GM23338 (cell line): ENCODE measurements around the gene CD1C. TPM values are rescaled to one million over a fixed set of nuclear protein-coding genes. Genes with fewer than 3 reads are reported as not detected.

ENCODE experiments used
- ATAC-seq: fragments of 200-7000 bp; cut with Tn5 transposase; 3 replicates; pipeline ENCODE4 v1.9.1; 2020
- DNase-seq: peaks from one replicate; pipeline ENCODE4 v3.0.0-alpha.2; 2015; ENCODE audit warnings: low spot score
- H2AFZ ChIP-seq: fragments of 200-600 bp; sonication (generic); 2 replicates; pipeline ENCODE4 v1.8.0; 2016; ENCODE audit warnings: antibody characterized with exemption, mild to moderate bottlenecking, moderate library complexity
- H3F3A ChIP-seq: fragments of 200-600 bp; sonication (generic); replicated peaks from 2 replicates; pipeline ENCODE4 v1.8.0; 2017; ENCODE audit warnings: antibody characterized with exemption, mixed run types, low read depth
- H3K27ac ChIP-seq: fragments of 200-600 bp; sonication (generic); 2 replicates; pipeline ENCODE4 v1.6.1; 2016; ENCODE audit warnings: low read depth
- H3K27me3 ChIP-seq: fragments of 200-600 bp; sonication (generic); 2 replicates; pipeline ENCODE4 v1.8.0; 2016; ENCODE audit warnings: mild to moderate bottlenecking, mixed run types, moderate library complexity; ENCODE audit not compliant: insufficient read depth
- H3K36me3 ChIP-seq: fragments of 200-600 bp; sonication (generic); 2 replicates; pipeline ENCODE4 v1.8.0; 2016; ENCODE audit warnings: mild to moderate bottlenecking; ENCODE audit not compliant: insufficient read depth
- H3K4me1 ChIP-seq: fragments of 200-600 bp; sonication (generic); 2 replicates; pipeline ENCODE4 v1.8.0; 2016; ENCODE audit warnings: mild to moderate bottlenecking, moderate library complexity; ENCODE audit not compliant: insufficient read depth
- H3K4me2 ChIP-seq: fragments of 200-600 bp; sonication (generic); 2 replicates; pipeline ENCODE4 v1.7.1; 2017; ENCODE audit warnings: mixed run types
- H3K4me3 ChIP-seq: fragments of 200-600 bp; sonication (generic); 2 replicates; pipeline ENCODE4 v1.6.1; 2016; ENCODE audit warnings: mixed run types
- H3K79me2 ChIP-seq: fragments of 200-600 bp; sonication (generic); replicated peaks from 2 replicates; pipeline ENCODE4 v1.8.0; 2017; ENCODE audit warnings: mild to moderate bottlenecking; ENCODE audit not compliant: insufficient read depth
- H3K9me2 ChIP-seq: fragments of 200-600 bp; sonication (generic); 2 replicates; pipeline ENCODE4 v1.8.0; 2017; ENCODE audit not compliant: insufficient read depth
- H4K20me1 ChIP-seq: fragments of 200-600 bp; sonication (generic); replicated peaks from 2 replicates; pipeline ENCODE4 v1.8.0; 2017; ENCODE audit warnings: mild to moderate bottlenecking; ENCODE audit not compliant: insufficient read depth
- H3K27ac Mint-ChIP-seq: 2 replicates; pipeline ENCODE4 v1.8.0; 2020; ENCODE audit warnings: inconsistent platforms, mild to moderate bottlenecking, moderate library complexity, mixed read lengths
- H3K27me3 Mint-ChIP-seq: 3 replicates; pipeline ENCODE4 v1.8.0; 2022; ENCODE audit warnings: low read depth, mild to moderate bottlenecking, moderate library complexity, mixed read lengths, inconsistent platforms; ENCODE audit not compliant: insufficient read depth, poor library complexity
- H3K36me3 Mint-ChIP-seq: 3 replicates; pipeline ENCODE4 v1.8.0; 2021; ENCODE audit warnings: low read depth, mild to moderate bottlenecking, inconsistent platforms, moderate library complexity, mixed read lengths
- H3K4me1 Mint-ChIP-seq: 3 replicates; pipeline ENCODE4 v1.8.0; 2020; ENCODE audit warnings: mild to moderate bottlenecking, inconsistent platforms, mixed read lengths
- H3K4me3 Mint-ChIP-seq: 3 replicates; pipeline ENCODE4 v1.8.0; 2021; ENCODE audit warnings: moderate library complexity, mild to moderate bottlenecking, inconsistent platforms, mixed read lengths
- H3K9me3 Mint-ChIP-seq: 3 replicates; pipeline ENCODE4 v1.8.0; 2020; ENCODE audit warnings: moderate library complexity, mild to moderate bottlenecking, inconsistent platforms, mixed read lengths
- CREB1 ChIP-seq: fragments of 250-450 bp; sonication (Bioruptor Pico); IDR thresholded peaks from 2 replicates; pipeline ENCODE4 v1.5.0; 2020; ENCODE audit warnings: low read depth, mild to moderate bottlenecking, moderate library complexity
- EZH2 ChIP-seq: fragments of 200-600 bp; sonication (generic); IDR thresholded peaks from one replicate; pipeline ENCODE4 v1.8.0; 2017; ENCODE audit warnings: antibody characterized with exemption, mild to moderate bottlenecking, low read depth; ENCODE audit not compliant: unreplicated experiment
- EZH2phosphoT487 ChIP-seq: fragments of 200-600 bp; sonication (generic); IDR thresholded peaks from one replicate; pipeline ENCODE4 v1.8.1; 2018; ENCODE audit warnings: antibody characterized with exemption; ENCODE audit not compliant: unreplicated experiment
- JUNB ChIP-seq: IDR thresholded peaks from one replicate; pipeline ENCODE4 v1.6.1; 2016; ENCODE audit warnings: antibody characterized with exemption; ENCODE audit not compliant: unreplicated experiment
- NANOG ChIP-seq: IDR thresholded peaks from 2 replicates; pipeline ENCODE4 v1.6.1; 2016; ENCODE audit warnings: antibody characterized with exemption, borderline replicate concordance
- POLR2AphosphoS5 ChIP-seq: IDR thresholded peaks from 2 replicates; pipeline ENCODE4 v1.6.1; 2016; ENCODE audit warnings: antibody characterized with exemption, low read depth
- STAT1 ChIP-seq: IDR thresholded peaks from one replicate; pipeline ENCODE4 v1.6.1; 2016; ENCODE audit warnings: antibody characterized with exemption; ENCODE audit not compliant: unreplicated experiment
- ZNF114 ChIP-seq: fragments of 250-450 bp; sonication (Bioruptor Pico); IDR thresholded peaks from 2 replicates; pipeline ENCODE4 v1.5.0; 2020; ENCODE audit warnings: mild to moderate bottlenecking, moderate library complexity
- ZNF331 ChIP-seq: fragments of 250-450 bp; sonication (Bioruptor Pico); IDR thresholded peaks from 2 replicates; pipeline ENCODE4 v1.5.0; 2020; ENCODE audit warnings: low read depth, mild to moderate bottlenecking, moderate library complexity
- polyA plus RNA-seq: library from polyadenylated mRNA; unstranded; fragments of >200 nt; fragmentation: Nextera tagmentation; extraction: Ambion mirVana; gene quantifications from 2 replicates; pipeline ENCODE4 v1.2.1, GENCODE V29; 2016
- total RNA-seq: library from RNA; depleted of rRNA; stranded (reverse); fragments of >200 nt; shearing (Covaris generic); gene quantifications from 2 replicates; pipeline ENCODE4 v1.2.3, GENCODE V29; 2014
- TF ChIP-seq, protein P1 (sequence below): IDR thresholded peaks from 2 replicates; pipeline ENCODE4 v1.6.1; 2016; ENCODE audit warnings: antibody characterized with exemption
- TF ChIP-seq, protein P2 (sequence below), 2 experiments: fragments of 200-600 bp in 1 of 2; sonication (generic) in 1 of 2; conservative IDR thresholded peaks; 2 replicates each; pipeline versions ENCODE4 v1.5.1 to v1.6.1; 2016 to 2017; ENCODE audit warnings: antibody characterized with exemption in 2 of 2, low read depth in 2 of 2, mild to moderate bottlenecking in 2 of 2, moderate library complexity in 1 of 2
- TF ChIP-seq, protein P3 (sequence below): IDR thresholded peaks from one replicate; pipeline ENCODE4 v1.6.1; 2018; ENCODE audit warnings: antibody characterized with exemption; ENCODE audit not compliant: unreplicated experiment
- TF ChIP-seq, protein P4 (sequence below): fragments of 250-450 bp; sonication (Bioruptor Pico); IDR thresholded peaks from 2 replicates; pipeline ENCODE4 v1.5.0; 2020; ENCODE audit warnings: mild to moderate bottlenecking, moderate library complexity

CD1C gene
- total and polyA plus RNA-seq, 2 experiments from 2014 or later = not detected

DNA sequence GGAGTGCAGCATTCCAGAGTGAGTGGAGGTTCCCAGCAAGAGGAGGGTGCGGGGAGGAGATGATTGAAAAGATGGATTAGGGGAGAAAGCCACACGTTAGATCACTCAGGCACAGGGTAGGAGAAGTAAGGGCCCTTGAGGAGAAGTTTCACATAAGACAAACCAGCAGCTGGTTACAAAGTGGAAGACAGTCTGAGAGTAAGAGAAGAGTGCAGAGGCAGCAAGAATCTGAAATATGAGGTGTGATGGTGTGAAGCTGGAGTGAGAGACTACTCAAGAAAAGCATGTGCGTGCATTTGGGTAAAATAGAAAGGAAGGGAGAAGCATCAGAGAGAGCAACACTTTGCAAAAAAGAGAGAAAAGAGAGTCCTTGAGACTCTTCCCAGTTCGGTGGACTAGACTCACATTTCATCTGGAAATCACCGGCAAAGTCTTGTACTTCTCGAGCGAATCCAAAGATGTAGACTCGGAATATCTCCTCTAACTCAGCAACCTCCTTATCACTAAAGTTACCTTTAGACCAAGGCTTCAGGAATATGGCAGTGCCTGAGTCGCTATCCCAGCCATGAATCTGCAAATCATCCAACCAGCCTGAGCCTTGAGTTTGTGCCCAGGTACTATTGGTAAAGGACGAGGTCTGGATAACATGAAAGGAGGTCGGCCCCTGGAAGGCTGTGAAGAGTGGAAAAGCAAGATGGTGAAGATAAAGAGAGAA, 40.8 kb downstream of the CD1C start:
- ATAC-seq = no peak
- Mint-ChIP-seq H3K4me1 (no peaks in the 10 kb centered on the region), H3K4me3 (no peak overlapping the region)

More for the DNA sequence above, 40.8 kb downstream of the CD1C start:
- Histone ChIP-seq H3K4me3 (no peak overlapping the region), H3K4me1 (no peaks in the 10 kb centered on the region), H3K27me3 (no peaks in the 10 kb centered on the region), H3K27ac (no peak overlapping the region), H3K79me2 (no peaks in the 10 kb centered on the region), H3K9me2 (no peaks in the 10 kb centered on the region), H4K20me1 (no peaks in the 10 kb centered on the region; the same call in 1 of the 2 replicates), H2AFZ (peak overlapping the region; percentile 76; the same call in 1 of the 2 replicates), H3K4me2 (no peak overlapping the region), H3F3A (no peaks in the 10 kb centered on the region), H3K36me3 (no peaks in the 10 kb centered on the region)
- Mint-ChIP-seq H3K9me3 (no peaks in the 10 kb centered on the region), H3K27ac (no peak overlapping the region), H3K27me3 (no peaks in the 10 kb centered on the region), H3K36me3 (no peaks in the 10 kb centered on the region)
- TF ChIP-seq NANOG (no peak), EZH2 (no peak), ZNF331 (no peak), CREB1 (CRISPR knock-in tag) (no peak), JUNB (no peak), POLR2AphosphoS5 (no peak), ZNF114 (CRISPR knock-in tag) (no peak), EZH2phosphoT487 (no peak), STAT1 (no peak)
- TF ChIP-seq, protein P1, sequence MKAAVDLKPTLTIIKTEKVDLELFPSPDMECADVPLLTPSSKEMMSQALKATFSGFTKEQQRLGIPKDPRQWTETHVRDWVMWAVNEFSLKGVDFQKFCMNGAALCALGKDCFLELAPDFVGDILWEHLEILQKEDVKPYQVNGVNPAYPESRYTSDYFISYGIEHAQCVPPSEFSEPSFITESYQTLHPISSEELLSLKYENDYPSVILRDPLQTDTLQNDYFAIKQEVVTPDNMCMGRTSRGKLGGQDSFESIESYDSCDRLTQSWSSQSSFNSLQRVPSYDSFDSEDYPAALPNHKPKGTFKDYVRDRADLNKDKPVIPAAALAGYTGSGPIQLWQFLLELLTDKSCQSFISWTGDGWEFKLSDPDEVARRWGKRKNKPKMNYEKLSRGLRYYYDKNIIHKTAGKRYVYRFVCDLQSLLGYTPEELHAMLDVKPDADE = no peak
- TF ChIP-seq, protein P2, sequence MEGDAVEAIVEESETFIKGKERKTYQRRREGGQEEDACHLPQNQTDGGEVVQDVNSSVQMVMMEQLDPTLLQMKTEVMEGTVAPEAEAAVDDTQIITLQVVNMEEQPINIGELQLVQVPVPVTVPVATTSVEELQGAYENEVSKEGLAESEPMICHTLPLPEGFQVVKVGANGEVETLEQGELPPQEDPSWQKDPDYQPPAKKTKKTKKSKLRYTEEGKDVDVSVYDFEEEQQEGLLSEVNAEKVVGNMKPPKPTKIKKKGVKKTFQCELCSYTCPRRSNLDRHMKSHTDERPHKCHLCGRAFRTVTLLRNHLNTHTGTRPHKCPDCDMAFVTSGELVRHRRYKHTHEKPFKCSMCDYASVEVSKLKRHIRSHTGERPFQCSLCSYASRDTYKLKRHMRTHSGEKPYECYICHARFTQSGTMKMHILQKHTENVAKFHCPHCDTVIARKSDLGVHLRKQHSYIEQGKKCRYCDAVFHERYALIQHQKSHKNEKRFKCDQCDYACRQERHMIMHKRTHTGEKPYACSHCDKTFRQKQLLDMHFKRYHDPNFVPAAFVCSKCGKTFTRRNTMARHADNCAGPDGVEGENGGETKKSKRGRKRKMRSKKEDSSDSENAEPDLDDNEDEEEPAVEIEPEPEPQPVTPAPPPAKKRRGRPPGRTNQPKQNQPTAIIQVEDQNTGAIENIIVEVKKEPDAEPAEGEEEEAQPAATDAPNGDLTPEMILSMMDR (conservative IDR thresholded peaks at IDR 0.05; ENCODE audit: low read depth in 2 of 2) = no peak
- TF ChIP-seq, protein P3, sequence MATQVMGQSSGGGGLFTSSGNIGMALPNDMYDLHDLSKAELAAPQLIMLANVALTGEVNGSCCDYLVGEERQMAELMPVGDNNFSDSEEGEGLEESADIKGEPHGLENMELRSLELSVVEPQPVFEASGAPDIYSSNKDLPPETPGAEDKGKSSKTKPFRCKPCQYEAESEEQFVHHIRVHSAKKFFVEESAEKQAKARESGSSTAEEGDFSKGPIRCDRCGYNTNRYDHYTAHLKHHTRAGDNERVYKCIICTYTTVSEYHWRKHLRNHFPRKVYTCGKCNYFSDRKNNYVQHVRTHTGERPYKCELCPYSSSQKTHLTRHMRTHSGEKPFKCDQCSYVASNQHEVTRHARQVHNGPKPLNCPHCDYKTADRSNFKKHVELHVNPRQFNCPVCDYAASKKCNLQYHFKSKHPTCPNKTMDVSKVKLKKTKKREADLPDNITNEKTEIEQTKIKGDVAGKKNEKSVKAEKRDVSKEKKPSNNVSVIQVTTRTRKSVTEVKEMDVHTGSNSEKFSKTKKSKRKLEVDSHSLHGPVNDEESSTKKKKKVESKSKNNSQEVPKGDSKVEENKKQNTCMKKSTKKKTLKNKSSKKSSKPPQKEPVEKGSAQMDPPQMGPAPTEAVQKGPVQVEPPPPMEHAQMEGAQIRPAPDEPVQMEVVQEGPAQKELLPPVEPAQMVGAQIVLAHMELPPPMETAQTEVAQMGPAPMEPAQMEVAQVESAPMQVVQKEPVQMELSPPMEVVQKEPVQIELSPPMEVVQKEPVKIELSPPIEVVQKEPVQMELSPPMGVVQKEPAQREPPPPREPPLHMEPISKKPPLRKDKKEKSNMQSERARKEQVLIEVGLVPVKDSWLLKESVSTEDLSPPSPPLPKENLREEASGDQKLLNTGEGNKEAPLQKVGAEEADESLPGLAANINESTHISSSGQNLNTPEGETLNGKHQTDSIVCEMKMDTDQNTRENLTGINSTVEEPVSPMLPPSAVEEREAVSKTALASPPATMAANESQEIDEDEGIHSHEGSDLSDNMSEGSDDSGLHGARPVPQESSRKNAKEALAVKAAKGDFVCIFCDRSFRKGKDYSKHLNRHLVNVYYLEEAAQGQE = no peak
- TF ChIP-seq, protein P4, sequence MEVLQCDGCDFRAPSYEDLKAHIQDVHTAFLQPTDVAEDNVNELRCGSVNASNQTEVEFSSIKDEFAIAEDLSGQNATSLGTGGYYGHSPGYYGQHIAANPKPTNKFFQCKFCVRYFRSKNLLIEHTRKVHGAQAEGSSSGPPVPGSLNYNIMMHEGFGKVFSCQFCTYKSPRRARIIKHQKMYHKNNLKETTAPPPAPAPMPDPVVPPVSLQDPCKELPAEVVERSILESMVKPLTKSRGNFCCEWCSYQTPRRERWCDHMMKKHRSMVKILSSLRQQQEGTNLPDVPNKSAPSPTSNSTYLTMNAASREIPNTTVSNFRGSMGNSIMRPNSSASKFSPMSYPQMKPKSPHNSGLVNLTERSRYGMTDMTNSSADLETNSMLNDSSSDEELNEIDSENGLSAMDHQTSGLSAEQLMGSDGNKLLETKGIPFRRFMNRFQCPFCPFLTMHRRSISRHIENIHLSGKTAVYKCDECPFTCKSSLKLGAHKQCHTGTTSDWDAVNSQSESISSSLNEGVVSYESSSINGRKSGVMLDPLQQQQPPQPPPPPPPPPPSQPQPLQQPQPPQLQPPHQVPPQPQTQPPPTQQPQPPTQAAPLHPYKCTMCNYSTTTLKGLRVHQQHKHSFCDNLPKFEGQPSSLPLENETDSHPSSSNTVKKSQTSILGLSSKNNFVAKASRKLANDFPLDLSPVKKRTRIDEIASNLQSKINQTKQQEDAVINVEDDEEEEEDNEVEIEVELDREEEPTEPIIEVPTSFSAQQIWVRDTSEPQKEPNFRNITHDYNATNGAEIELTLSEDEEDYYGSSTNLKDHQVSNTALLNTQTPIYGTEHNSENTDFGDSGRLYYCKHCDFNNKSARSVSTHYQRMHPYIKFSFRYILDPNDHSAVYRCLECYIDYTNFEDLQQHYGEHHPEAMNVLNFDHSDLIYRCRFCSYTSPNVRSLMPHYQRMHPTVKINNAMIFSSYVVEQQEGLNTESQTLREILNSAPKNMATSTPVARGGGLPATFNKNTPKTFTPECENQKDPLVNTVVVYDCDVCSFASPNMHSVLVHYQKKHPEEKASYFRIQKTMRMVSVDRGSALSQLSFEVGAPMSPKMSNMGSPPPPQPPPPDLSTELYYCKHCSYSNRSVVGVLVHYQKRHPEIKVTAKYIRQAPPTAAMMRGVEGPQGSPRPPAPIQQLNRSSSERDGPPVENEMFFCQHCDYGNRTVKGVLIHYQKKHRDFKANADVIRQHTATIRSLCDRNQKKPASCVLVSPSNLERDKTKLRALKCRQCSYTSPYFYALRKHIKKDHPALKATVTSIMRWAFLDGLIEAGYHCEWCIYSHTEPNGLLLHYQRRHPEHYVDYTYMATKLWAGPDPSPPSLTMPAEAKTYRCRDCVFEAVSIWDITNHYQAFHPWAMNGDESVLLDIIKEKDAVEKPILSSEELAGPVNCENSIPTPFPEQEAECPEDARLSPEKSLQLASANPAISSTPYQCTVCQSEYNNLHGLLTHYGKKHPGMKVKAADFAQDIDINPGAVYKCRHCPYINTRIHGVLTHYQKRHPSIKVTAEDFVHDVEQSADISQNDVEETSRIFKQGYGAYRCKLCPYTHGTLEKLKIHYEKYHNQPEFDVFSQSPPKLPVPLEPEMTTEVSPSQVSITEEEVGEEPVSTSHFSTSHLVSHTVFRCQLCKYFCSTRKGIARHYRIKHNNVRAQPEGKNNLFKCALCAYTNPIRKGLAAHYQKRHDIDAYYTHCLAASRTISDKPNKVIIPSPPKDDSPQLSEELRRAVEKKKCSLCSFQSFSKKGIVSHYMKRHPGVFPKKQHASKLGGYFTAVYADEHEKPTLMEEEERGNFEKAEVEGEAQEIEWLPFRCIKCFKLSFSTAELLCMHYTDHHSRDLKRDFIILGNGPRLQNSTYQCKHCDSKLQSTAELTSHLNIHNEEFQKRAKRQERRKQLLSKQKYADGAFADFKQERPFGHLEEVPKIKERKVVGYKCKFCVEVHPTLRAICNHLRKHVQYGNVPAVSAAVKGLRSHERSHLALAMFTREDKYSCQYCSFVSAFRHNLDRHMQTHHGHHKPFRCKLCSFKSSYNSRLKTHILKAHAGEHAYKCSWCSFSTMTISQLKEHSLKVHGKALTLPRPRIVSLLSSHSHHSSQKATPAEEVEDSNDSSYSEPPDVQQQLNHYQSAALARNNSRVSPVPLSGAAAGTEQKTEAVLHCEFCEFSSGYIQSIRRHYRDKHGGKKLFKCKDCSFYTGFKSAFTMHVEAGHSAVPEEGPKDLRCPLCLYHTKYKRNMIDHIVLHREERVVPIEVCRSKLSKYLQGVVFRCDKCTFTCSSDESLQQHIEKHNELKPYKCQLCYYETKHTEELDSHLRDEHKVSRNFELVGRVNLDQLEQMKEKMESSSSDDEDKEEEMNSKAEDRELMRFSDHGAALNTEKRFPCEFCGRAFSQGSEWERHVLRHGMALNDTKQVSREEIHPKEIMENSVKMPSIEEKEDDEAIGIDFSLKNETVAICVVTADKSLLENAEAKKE = no peak
- DNase-seq = no peak
